Skin epidermis (tissue), 12 donors: ENCODE results near the gene PRR18.

Source experiments
- H3K27ac ChIP-seq, 21 experiments: fragments of 200-600 bp; sonication (generic) in 11 of 21; one replicate each; pipeline ENCODE4 v1.5.0; 2020; ENCODE audit warnings: mild to moderate bottlenecking in 3 of 21, inconsistent platforms in 2 of 21, moderate library complexity in 2 of 21
- H3K4me3 ChIP-seq, 7 experiments: fragments of 200-600 bp; sonication (generic) in 2 of 7; one replicate each; pipeline ENCODE4 v1.5.0; 2020; ENCODE audit warnings: inconsistent platforms in 2 of 7, mild to moderate bottlenecking in 2 of 7, moderate library complexity in 1 of 7

Gene PRR18

GRCh38 chr6:166335378-166336302, 27.4 kb upstream of the PRR18 start:
- H3K27ac ChIP-seq: no peak overlapping the region
- no peak overlapping the region for H3K4me3 ChIP-seq

GRCh38 chr6:166334878-166335277, 26.7 kb upstream of the PRR18 start:
- Histone ChIP-seq H3K27ac (no peak overlapping the region), H3K4me3 (no peak overlapping the region)

DNA sequence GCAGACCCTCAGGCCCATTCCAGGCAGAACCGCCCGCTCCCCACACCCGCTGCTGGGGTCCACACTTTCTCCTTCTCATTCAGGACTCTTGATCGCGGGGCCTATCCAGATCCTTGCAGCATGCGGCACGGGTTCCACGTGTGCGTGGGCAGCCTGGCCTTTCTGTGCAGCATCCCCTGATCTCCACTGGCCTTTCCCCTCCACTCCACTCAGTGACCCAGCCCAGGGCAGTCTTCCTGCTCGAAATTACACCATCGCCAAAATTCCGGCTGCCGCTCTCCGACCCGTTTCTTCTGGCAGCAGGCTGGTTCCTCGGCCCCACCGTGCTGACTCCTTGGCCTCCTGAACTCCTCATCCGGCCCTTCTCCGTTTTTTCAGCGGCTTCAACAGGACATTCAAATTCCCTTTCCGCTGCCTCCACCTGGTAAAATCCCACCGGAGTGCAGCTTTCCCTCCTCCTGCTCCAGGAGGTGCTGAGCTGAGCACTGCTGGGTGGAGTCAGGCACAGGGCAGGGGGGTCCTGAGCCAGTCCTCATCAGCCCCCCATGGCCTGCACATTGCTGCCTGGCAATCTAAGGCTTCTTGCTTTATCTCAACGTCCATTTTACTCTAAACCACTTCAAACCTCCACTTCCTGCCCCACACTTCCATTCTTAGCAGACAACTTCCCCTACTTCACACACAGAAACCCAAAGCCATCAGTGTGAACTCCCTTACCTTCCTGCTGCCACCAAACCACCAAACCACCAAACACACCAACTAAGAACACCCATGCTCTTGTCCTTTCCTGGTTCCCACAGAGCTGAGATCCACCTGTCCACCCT, 25.2 kb upstream of the PRR18 start:
- no peak overlapping the region for H3K4me3 ChIP-seq
- no peak overlapping the region for H3K27ac ChIP-seq

GRCh38 chr6:166331503-166332415, 23.6 kb upstream of the PRR18 start:
- no peak overlapping the region for H3K27ac ChIP-seq
- no peak overlapping the region for H3K4me3 ChIP-seq

DNA sequence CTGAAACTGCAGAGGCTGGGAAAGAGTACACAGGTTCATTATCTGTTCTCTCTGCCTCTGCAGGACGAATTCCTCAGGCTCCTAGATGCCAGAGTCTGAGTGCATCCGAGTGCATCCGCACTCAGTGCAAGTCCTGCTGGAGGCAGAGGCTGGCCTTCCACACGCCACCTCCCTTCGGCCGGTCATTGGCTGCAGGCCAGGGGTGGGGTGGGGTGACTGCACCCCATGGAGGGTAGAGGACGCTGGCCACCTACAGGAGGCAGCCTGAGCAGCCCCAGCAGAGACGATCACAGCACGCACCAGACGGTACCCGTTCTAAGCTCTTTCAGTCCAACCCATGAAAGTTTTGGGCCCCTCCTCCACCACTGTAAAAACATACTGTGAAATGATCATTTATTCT, 22.4 kb upstream of the PRR18 start:
- no peak overlapping the region for H3K27ac ChIP-seq
- H3K4me3 ChIP-seq: no peak overlapping the region

DNA sequence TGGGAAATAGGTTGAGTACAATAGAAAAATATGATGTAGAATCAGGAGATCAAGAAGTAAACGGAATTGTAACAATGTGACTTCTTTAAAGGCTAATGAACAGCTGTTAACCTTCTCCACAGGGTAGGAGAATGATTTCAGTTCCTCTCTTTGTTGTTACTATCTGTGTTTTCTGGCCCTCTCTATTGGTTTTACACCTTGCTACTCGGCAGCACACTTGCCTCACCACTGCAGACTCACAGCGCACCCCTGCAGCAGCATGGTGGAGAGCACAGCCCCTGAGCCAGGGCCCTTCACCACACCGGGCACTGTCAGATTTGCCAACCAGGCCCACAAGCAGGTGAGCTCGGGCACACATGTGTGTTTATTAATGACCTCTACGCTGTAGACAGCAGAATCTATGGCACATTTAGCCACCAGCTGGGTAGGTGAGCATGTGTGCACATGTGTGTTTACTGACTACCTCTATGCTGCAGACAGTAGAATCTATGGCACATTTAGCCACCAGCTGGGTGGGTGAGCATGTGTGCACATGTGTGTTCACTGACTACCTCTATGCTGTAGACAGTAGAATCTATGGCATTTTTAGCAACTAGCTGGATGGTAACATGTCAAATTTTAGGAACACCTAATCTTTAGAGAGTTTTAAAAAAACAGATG, 17.3 kb upstream of the PRR18 start:
- Histone ChIP-seq H3K4me3 (no peak overlapping the region), H3K27ac (no peak overlapping the region)

DNA sequence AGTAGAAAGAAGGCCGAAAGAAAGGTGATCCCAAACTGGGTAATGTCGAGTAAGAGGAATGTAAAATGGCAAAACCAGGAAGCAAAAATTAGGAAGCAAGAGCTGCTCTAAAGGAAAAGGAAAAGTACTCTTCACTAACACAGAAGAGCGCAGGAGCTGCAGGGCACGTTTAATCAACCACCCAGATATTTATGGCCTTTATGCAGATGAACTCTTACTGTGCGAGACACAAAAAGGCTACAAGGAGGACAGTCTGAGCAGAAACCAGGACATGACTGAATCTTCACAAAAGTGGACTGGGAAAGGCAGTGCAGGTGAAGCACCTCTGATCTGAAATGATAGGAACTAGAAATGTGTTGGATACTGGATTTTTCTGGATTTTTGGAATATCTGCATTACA, 15.2 kb upstream of the PRR18 start:
- no peak overlapping the region for H3K27ac ChIP-seq
- no peak overlapping the region for H3K4me3 ChIP-seq

GRCh38 chr6:166318649-166319600, 10.7 kb upstream of the PRR18 start:
- Histone ChIP-seq H3K27ac (no peak overlapping the region), H3K4me3 (no peak overlapping the region)

DNA sequence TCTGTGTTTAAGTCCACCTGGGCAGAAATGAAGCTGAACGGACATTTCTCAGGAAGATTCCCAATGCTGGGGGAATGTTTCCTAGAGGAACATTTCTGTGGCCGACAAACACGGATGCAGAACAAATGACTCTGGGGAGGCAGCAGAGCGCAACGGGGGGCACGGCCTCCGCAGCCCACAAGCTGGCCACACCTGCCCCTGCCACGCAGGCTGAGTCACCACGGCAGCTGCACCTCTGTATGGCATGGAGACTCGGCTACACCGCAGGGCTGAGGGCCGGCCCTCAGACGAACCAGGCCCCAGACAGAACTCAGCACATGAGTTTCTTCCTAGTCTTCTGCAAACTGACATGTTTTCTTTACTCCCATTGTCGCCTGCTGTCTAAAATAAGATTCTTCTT, 10.0 kb upstream of the PRR18 start:
- no peak overlapping the region for H3K27ac ChIP-seq

DNA sequence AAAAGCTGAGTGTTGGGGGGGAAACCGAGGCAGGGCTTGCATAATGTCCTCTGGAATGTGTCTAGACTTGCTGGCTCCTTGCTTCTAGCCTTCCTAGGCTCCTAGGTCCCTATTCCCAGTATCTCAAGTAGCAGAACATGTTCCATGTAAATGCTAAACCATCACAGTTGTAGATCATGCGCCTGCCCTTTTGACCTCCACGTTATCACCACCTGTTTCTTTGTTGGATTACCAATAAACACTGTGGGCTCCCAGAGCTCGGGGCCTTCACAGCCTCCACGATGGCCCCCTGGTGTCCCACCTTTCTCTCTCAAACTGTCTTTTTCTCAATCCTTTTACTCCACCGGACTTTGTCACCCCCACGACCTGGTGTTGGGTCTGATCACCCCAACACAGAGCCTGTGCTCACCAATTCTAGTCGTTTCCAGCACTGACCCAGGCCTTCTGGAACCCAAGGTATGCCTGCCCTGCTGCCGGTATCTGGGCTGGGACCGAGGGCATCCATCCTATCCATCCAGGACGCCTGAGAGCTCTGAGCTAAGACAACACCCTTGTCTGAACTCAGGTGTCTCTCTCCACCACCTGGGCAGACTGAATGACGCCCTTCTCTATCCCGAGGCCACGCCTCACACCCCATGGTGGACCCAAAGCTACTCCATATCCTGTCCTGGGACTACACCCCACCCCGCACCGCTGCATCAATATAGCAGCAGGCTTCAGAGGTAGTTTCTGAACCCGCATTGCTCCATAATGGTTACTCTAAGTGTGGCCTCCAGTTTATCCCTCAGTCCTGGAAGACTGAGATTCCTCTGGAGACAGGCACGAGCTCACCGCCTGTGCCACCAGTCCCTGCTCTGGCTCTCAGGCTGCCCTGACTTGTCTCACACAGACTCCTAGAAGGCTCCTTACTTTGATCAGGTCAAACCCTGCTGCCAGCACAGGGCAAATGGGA, 9.3 kb upstream of the PRR18 start:
- no peak overlapping the region for H3K4me3 ChIP-seq
- H3K27ac ChIP-seq: no peak overlapping the region

More for the DNA sequence above, 10.0 kb upstream of the PRR18 start:
- H3K4me3 ChIP-seq: no peak overlapping the region

DNA sequence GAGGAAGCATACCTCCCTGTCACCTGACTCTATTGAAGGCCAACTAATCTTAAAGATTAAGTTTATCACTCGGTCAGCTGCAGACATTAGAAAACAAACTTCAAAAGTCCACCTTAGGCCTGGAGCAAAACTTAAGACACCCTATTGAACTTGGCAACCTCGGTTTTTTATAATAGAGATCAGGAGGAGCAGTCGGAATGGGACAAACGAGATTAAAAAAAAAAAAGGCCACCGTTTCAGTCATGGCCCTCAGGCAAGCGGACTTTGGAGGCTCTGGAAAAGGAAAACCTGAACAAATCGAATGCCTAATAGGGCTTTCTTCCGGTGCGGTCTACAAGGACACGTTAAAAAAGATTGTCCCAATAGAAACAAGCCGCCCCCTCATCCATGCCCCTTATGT, 7.2 kb upstream of the PRR18 start:
- H3K27ac ChIP-seq: no peak overlapping the region

GRCh38 chr6:166314454-166314853, 6.3 kb upstream of the PRR18 start:
- H3K27ac ChIP-seq: no peak overlapping the region
- no peak overlapping the region for H3K4me3 ChIP-seq

More for the DNA sequence above, 7.2 kb upstream of the PRR18 start:
- no peak overlapping the region for H3K4me3 ChIP-seq

DNA sequence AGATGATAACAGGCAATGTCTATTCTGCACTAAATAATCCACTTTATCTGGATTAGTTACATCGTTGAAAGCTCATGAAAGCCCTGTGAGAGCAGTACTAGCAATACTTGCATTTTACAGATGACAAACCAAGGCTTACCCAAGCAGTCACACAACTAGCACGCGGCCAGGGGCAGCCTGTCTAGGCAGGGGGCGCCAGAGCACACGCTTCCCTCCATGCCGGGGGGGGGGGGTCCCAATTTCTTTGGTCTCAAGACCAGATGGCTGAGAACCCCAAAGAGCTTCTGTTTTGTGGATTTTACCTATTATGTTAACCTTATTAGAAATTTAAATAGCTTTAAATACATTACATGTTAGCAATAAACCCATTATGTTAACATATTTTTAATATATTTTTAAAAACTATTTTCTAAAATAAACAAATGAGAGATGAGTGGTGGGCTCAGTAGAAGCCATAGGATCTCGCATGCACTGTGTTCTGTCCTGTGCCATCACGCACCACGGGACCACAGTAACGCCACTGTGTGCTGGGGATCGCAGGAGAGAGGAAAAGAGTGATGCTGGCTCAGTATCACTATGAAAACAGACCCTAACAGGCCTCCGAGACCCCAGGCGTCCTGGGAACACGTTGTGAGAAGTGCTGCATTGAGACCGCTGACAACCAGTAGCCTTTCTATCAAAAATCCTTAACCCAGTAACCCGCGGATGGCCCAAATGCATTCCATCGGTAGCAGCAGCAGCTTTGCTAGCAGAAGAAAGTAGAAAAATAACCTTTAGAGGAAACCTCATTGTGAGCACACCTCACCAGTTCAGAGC, 5.3 kb upstream of the PRR18 start:
- no peak overlapping the region for H3K4me3 ChIP-seq

GRCh38 chr6:166312832-166313231, 4.6 kb upstream of the PRR18 start:
- Histone ChIP-seq H3K27ac (no peak overlapping the region), H3K4me3 (no peak overlapping the region)

More for the DNA sequence above, 5.3 kb upstream of the PRR18 start:
- no peak overlapping the region for H3K27ac ChIP-seq

GRCh38 chr6:166310634-166311033, 2.4 kb upstream of the PRR18 start:
- Histone ChIP-seq H3K4me3 (no peak overlapping the region), H3K27ac (no peak overlapping the region)

DNA sequence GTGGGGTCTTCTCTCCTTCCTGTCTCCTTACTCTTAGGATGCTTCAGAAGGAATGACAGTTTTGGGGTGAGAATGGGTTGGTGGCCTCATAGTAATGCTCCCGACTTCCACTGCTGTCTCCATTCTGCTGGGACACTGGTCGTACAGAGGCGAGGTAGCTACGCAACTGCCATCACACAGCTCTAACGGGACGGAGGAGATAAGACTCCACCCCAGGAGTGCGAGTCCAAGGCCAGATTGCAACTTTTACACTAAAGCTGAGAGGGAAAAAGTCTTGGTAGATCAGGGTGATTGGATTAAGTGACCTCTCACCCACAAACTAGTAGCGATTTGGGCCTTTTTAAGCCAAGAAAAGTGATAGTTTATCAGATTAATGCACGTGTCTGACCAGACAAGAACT, 1.8 kb upstream of the PRR18 start:
- no peak overlapping the region for H3K27ac ChIP-seq
- H3K4me3 ChIP-seq: no peak overlapping the region
